Right renal cortex interstitium (tissue), 3 donors: ENCODE data around the gene SYNDIG1. TPM values are rescaled to one million over a fixed set of nuclear protein-coding genes. Genes with fewer than 3 reads are reported as not detected.

Experiments used
- DNase-seq, 3 donors: peaks; one replicate each; pipeline ENCODE4 v3.0.0-alpha.2; 2013; ENCODE audit warnings: low read depth in 3 of 3, low spot score in 2 of 3
- polyA plus RNA-seq, 3 donors: library from polyadenylated mRNA; unstranded; fragments of 120-200 nt; gene quantifications; one replicate each; pipeline ENCODE4 v1.2.1, GENCODE V29; 2013; ENCODE audit not compliant: insufficient read length in 3 of 3

Gene SYNDIG1
- polyA plus RNA-seq, 3 donors = 5.8 to 8.6 (median 7.7) TPM

DNA sequence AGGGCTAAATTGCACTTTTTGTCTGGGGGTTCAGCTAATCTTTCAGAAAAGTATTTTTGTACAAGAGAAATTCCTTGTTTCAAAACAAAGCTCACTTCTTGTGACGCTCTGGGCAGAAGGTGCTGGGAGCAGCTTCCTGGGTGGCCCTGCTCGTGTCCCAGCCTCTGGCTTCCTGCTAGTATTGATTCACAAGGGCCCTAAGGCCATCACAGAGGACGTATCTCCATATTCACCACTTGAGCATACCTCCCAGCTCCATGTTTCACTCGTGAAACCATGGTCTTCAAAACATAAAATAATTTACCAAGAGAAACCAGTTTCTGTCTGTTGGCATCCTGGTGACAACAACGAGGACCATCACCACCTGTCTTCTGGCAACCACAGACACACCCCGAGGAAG, 49.1 kb downstream of the SYNDIG1 start:
- no peak for DNase-seq

DNA sequence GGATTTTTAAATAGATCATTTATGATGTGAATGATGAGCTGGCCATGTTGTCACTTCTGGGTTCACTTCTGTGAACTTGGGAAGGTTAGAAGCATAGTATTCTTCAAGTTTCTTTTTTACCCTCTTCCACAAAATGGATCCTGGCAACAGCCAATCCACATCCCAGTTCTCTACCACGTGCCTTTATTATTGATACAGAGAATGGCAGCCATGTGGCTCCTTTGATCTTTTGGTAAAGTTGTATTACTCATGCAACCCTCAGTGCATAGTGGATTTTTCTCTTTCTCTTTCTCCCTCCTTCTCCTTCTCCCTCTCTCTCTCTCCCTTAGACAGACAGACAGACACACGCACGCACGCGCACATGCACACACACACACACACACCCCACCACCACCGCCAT, 50.0 kb downstream of the SYNDIG1 start:
- no peak for DNase-seq

DNA sequence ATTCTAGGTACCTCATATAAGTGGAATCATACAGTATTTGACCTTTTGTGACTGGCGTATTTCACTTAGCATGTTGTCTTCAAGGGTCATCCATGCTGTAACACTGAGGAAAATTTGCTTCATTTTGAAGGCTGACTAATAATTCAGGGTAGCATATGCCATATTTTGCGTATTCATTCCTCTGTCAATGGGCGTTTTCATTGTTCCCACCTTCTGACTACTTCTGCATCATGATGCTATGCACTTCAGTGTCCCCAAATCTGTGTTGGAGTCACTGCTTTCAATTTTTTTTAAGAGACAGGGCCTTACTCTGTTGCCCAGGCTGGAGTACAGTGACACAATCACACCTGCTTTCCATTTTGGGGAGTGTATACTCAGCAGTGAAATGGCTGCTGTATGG, 51.6 kb downstream of the SYNDIG1 start:
- DNase-seq = no peak

DNA sequence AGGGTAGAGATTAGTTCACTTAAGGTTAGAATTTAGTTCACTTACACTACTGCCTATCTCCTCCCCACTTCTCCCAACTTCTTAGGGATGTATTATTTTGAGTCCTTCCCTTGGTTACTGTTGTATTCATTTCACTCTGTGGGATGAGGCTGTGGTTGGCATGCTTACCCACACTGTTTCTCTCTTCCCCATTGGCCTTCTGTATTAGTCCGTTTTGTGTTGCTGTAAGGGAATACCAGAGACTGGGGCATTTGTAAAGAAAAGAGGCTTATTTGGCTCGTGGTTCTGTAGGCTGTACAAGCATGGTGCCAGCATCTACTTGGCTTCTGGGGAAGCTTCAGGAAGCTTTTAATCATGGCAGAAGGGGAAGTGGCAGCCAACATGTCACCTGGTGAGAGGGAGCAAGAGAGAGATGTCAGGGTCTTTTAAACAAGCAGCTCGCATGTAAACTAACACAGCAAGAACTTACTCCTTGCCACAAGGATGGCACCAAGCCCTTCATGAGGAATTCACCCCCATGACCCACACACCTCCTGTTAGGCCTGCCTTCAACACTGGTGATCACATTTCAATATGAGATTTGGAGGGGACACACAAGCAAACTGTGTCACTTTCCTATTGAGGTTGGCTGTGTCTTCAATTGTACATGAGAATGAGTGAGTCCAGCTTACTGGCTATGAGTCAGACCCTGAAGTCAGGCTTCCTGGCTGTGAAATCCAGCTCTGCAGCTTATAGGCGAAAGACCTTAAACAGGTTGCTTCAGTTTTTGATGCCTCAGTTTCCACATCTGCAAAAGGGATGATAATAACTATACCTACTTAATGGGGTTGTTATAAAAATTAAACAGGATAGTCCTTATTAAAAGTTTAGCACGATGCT, 53.3 kb downstream of the SYNDIG1 start:
- no peak for DNase-seq

DNA sequence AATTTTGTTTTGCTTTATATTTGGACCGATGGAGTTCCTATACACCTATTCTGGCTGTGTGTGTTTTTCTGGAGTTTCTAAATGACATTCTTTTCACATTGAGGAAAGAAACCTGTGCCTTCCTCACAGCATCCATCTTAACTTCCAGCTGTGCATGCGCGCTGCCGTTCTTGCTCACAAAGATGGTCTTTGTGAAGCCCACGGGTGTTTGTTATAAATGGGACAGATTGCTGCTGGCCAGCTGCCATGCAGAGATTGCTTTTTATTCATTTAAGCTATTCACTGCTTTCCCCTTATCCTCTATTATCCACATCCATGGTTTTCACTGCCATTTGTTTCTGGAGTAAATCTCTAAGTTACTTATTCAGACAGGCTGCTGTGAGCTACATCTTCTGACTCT, 54.2 kb downstream of the SYNDIG1 start:
- no peak for DNase-seq

DNA sequence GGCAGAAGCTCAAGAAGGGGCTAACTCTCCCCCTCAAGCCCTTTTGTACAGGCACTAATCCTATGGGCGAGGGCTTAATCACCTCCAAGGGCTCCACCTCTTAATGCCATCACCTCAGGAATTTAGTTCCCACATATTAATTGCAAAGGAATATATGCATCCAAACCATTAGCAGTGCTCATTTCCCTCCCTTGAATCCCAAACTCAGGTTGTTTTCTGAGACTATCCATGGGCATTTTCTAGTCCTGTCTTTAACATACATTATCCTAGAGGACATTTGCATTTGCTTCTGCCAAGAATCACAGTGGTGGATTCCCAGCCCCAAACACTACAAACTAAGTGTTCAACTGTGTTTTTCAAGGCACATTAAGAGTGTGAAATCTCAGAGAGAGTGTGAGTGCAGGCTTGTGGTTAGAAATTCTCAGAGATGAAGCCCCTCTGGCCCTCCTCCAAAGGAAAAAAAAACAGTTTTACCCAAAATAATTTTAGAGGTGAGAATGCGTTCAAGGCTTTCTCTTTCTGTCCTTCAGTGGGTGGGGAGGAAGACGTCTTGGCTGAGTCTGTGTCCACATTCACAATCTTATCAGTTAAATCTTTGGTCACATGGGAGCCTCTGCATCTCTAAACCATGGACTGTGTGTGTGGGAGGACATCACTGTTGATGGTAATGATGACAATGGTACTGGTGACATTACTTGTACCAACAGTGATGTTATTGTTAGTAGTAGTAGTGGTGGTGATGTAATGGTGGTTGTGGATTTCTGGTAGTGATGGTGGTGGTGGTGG, 59.3 kb downstream of the SYNDIG1 start:
- no peak for DNase-seq

DNA sequence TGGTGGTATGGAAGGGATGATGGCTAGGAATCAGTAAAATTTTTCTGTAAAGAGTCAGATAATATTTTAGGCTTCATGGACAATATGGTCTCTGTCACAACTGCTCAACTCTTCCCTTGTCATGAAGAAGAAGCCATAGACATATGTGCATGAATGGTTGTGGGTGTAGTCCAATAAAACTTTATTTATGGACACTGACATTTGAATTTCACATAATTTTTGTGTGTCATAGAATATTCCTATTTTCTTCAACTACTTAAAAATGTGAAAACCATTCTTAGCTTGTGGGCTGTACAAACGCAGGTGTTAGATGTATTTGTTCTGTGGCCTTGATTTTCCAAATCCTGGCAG, 59.9 kb downstream of the SYNDIG1 start:
- DNase-seq = no peak

DNA sequence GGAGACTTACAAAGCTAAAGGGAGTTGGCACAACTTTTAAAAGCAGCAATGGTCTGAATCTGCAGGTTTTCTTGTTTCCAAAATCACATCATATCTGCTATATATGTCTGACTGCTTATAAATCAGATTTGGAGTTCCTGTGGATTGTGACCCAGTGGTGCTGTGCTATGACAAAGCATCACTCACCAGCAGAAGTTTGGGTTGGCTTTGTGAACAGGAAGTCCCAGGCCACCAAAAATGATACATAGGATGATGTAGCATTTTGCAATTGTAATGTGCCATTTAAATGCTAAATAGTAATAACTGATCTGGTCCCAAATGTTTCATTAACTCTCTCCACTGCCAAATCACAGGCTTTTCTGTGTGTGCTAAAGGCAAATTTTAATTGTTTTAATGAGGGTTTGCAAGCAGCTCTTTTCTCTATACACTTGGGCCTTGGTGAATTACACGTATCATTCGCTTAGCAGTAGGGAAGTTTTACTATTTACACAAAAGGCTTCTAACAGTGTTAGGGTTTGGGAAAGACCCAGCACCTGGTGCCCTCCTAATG, 60.8 kb downstream of the SYNDIG1 start:
- no peak for DNase-seq

DNA sequence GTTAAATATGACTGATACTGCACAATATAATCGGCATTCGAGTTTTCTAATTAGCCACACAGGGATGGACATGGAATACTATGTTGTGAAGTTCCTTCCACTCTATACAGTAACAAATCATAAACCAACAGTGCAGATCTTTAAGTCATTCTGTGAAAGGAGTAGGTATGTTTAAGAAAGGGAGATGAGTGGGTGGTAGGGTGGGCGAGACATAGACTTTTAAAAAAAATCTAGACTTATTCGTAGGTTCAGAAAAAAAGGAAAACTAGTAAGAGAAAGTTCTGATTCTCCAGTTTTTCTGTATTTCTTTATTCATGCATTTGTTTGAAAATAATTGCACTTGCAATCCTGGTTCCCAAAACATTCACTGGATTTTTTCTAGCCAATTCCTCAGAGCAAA, 61.8 kb downstream of the SYNDIG1 start:
- no peak for DNase-seq

DNA sequence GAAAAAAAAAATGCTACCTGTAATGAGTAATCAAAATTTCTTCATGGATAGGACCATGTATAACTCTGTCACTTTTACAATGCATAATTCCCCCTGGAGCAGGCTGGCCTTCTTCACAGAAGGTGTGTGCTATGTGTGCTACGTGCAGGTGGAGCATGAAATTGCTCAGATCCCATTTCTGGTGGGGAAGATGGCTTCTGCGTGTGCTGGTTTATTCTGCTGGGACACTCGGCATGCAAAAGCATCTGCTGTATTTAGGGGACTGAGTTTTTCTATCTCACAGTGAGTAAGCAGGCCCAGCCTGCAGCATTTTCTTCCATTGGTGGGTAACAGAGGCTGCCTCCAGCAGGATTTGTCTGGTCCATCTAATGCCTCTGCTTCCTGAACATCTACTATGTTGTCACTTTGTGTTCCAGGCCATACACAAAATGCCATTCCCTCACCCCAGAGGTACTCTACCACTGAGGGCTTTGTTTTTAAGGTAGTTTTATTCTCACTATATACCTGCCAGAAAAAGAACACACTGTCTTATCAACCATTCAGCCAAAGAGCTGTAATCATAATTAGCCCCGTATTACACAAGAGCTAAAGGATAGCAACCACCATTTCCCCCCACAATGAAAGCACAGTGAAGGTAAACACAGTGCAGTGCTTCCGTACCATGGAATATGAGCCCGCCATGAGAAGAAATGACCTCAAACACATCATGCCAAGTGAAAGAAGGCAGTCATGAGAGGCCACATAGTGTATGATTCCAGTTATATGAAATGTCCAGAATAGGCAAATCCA, 62.4 kb downstream of the SYNDIG1 start:
- no peak for DNase-seq

DNA sequence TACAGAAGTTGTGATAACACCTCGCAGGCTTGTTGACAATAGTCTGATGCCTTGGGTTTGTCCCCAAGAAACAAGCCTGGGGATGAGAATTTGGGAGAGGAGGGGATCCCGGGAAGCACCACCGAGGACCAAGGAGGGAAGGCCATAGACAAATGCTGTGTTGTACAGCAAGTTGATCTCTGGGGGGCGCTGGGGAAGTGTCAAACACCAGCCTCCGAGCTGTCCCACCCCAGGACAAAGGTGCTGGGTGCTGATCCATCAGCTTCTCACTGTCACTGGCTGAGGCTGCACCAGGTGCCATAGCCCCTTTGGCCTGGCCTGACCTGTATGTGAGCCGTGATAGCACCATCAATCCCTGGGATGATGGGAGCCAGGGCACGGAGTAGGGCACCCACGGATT, 64.0 kb downstream of the SYNDIG1 start:
- no peak for DNase-seq

DNA sequence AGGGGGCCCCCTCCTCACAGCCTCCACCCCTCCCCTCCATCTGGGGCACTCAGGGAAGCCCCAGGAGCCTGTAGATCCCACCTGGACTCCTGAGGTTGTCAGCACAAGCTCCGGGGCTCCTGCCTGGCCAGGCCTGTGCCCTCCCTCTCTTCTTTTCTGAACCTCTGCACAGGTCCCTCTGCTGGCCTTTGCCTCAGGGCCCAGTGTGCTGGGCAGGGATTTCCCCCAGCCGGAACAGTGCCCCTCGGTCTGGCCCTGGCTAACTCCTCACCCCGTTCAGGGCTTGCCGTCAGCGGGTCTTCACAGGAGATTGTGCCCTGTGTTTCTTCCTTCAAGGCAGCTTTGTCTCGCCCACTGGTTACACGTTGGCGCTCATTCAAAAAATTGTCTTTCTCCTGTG, 64.9 kb downstream of the SYNDIG1 start:
- DNase-seq = no peak

DNA sequence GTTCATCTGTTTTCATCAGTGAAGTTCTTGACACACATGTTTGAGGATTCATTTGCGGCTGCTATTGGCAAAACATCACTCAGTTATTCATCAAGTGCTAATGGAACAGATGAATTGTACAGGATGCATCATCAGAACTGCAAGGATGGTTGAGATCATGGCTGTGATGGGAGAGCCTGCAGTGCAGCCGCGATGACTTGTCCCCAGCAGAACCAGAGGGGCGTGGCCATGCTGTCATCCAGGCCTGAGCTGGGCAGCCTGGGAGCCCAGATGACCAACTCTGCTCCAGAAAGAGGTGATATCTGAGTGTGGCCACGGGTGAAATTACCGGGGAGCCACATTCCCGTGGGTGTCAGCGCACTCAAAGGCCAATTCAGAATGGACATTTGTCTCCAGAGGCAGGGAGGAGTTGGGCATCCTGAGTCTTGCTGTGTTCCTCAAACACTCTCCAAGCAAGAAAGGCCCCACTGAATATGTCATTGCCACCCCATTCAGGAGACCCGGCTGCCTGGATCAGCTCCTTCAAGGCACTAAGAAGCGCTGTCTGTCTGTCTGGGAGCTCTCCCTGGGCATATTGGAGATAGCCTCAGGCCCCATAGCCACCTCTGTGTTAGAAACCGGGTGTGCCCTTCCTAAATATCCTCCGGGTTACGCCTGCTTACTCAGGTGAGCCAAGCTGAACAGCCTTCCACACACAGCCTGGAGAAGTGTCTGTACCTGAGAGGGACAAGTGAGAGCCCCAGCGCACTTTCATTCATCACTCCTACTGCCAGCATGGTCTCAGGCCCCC, 66.7 kb downstream of the SYNDIG1 start:
- DNase-seq = no peak

DNA sequence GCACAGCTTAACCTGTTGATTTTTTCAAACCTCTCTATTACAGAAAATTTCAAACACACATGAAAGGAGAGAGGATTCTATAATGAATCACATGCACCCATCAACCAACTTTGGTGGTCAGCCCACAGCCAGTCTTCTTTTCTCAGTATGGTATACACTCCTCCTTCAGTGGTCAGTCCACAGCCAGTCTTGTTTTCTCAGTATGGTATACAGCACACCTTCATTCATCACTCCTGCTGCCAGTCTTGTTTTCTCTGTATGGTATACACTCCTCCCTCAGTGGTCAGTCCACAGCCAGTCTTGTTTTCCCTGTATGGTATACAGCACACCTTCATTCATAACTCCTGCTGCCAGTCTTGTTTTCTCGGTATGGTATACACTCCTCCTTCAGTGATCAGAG, 67.8 kb downstream of the SYNDIG1 start:
- DNase-seq = no peak

DNA sequence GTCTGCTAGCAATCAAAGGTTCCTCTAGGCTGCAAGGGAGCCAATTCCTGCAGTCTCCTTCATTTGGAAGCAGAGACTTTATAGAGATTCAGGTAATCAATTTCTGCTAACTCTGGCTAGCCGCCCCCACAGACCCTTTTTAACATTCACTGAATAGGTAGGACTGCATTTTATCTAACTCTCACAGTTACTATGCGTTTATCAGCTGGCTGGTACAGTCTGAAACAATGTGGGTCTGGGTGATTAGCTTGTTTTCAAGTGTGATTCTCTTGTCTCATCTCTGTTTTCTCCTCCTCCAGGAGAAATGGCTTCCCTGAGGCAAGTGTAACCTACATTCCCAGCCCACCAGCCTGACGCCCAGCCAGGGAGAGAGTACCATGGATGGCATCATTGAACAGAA, 73.3 kb downstream of the SYNDIG1 start:
- no peak for DNase-seq

DNA sequence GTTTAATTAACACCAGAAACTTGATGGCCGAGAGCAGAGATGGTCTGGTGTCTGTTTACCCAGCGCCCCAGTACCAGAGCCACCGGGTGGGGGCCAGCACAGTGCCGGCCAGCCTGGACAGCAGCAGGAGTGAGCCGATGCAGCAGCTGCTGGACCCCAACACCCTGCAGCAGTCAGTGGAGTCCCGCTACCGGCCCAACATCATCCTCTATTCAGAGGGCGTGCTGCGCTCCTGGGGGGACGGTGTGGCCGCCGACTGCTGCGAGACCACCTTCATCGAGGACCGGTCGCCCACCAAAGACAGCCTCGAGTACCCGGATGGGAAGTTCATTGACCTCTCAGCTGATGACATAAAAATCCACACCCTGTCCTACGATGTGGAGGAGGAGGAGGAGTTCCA, 73.7 kb downstream of the SYNDIG1 start:
- DNase-seq = no peak

DNA sequence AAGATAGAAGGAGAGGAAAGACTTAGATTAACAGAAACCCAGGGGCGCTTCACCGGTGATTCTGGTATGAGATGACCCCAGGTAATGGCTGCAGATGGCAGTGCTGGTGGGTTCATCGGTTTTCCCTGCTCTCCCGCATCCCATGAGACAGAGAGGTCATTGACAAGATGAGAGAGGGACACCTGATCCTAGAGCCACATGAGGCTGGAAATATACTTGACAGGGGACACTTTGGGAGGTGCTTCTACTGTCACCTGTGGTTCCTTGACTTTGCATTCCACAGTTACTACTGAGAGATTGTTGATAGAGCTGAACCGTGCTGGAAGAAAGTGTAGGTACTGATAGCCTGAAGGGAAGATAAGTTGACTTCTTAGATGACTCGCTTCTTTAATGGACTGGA, 74.3 kb downstream of the SYNDIG1 start:
- no peak for DNase-seq

DNA sequence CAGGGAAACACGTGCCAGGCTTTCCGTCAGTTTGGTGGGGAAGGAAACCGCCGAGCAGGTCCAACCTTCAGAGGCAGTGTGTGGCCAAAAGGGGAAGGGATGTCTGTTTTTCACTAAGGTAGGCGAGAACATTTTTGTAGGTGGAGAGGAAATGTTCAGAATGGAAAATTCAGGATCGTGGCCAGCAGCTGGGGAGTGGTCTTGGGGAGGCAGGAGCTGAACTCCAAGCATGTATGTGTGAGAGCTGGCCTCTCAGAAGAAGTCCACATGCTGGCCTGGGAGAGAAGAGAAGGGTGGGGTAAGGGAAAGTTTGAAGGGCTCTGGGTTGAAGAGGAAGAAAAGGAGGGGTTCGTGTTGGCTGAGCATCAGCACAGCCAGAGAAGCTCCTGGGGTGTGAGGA, 74.9 kb downstream of the SYNDIG1 start:
- DNase-seq = no peak

DNA sequence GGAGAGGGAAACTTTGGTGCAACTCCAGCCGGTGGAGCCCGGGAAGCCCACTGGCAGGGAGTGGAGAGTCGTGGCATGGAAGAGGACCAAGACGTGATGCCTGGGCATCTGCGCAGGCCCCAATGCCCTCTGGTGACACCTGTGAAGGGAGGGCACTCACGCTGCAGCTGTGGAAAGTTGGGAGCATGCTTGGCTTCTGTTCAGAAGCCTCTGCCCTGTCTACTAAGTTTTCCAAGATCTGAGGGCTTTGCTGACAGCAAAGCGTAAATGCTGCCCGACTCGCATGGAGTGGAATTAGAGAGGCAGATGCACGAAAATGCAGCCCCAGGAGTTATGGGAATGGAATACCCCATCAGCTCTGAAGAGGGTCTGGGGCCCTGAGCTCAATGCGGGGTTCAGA, 75.7 kb downstream of the SYNDIG1 start:
- no peak for DNase-seq

DNA sequence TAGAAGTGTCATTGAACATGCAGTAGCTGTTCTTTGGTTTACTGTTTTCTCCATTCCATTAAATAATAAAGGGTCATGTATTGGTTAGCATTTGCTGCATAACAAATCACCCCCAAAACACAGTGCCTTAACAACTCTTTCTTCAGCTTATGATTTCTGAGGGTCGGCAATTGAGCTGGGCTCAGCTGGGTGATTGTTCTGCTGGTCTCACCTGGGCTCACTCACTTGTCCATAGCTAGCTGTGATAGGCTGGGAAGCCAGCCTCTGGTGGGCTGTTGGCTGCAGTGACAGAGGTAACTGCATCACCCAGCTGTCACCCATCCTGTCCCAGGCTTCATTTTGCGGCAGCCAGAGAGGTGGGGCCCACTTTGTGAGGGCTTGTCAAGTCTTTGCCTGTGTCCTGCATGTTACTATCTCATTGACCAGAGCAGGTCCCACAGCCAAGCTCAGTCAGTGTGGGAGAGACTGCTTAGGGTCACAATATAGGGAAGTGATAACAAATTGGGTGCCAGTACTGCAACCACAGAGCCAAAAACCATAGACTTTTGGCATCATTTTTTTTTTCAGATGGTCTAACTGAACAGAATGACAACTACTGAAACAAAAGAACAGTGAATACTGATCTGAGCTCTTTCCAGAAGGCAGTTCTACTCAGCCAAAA, 76.9 kb downstream of the SYNDIG1 start:
- no peak for DNase-seq
